HFF-Myc (cell line): ENCODE measurements around the gene ACKR4.

Experiments used
- DNase-seq: peaks from one replicate; pipeline ENCODE4 v3.0.0-alpha.2; 2011; ENCODE audit warnings: low read depth; ENCODE audit errors: extremely low read depth
- H3K4me3 ChIP-seq: replicated peaks from 2 replicates; pipeline ENCODE4 v1.5.1; 2011; ENCODE audit warnings: low read depth, mild to moderate bottlenecking, control low read depth, low read length
- CTCF ChIP-seq: IDR thresholded peaks from 2 replicates; pipeline ENCODE4 v1.5.1; 2012; ENCODE audit warnings: mild to moderate bottlenecking, low read depth, low read length, control low read depth; ENCODE audit errors: missing control alignments

Gene ACKR4

GRCh38 chr3:132569153-132569552, 27.9 kb upstream of the ACKR4 start:
- DNase-seq, result no peak

GRCh38 chr3:132569580-132569979, 27.5 kb upstream of the ACKR4 start:
- no peak overlapping the region for H3K4me3 ChIP-seq
- DNase-seq, result no peak
- TF ChIP-seq CTCF, result no peak

More at GRCh38 chr3:132569153-132569552, 27.9 kb upstream of the ACKR4 start:
- TF ChIP-seq CTCF, result no peak
- no peak overlapping the region for H3K4me3 ChIP-seq

- H3K4me3 ChIP-seq, result no peak overlapping the region
- no peak for DNase-seq
- TF ChIP-seq CTCF, result no peak
Observed at GRCh38 chr3:132570016-132570415, 27.1 kb upstream of the ACKR4 start.

- H3K4me3 ChIP-seq, result no peak overlapping the region
- no peak for DNase-seq
- TF ChIP-seq CTCF, result no peak
Observed at GRCh38 chr3:132573797-132574211, 23.3 kb upstream of the ACKR4 start.

- H3K4me3 ChIP-seq, result no peak overlapping the region
- DNase-seq, result no peak
- TF ChIP-seq CTCF, result no peak
Observed at GRCh38 chr3:132587401-132587800, 9.7 kb upstream of the ACKR4 start.

GRCh38 chr3:132592216-132592615, 4.9 kb upstream of the ACKR4 start:
- no peak overlapping the region for H3K4me3 ChIP-seq
- TF ChIP-seq CTCF, result no peak
- no peak for DNase-seq

GRCh38 chr3:132593241-132593946, 3.7 kb upstream of the ACKR4 start:
- no peak for DNase-seq
- no peak for TF ChIP-seq CTCF
- H3K4me3 ChIP-seq, result no peak overlapping the region
